Measurements from ENCODE around the gene ITIH1.

GRCh38 chr3:52839268-52839575 lies 61.8 kb downstream of the ITIH1 start:
- no peak for TF ChIP-seq CTCF (IDR thresholded peaks at IDR 0.05)
- no peak for TF ChIP-seq POLR2A (IDR thresholded peaks at IDR 0.05)
- no peak for TF ChIP-seq EP300 (IDR thresholded peaks at IDR 0.05)
